H9 (cell line): ENCODE results near the gene LHFPL2. TPM values are rescaled to one million over a fixed set of nuclear protein-coding genes. Genes with fewer than 3 reads are reported as not detected.
A peak's percentile ranks its signal among the peaks of the same experiment; 100 is the strongest.

Experiments
- DNase-seq: peaks from one replicate; pipeline ENCODE4 v3.0.0-alpha.2; 2017
- H2AFZ ChIP-seq: one replicate; pipeline ENCODE4 v1.6.1; 2013; ENCODE audit warnings: mild to moderate bottlenecking, low read length, control low read depth, moderate library complexity
- H2AK5ac ChIP-seq: 2 replicates; pipeline ENCODE4 v1.6.1; 2013; ENCODE audit warnings: low read length, control low read depth, mixed read lengths; ENCODE audit not compliant: insufficient read length
- H2BK120ac ChIP-seq: one replicate; pipeline ENCODE4 v1.6.1; 2013; ENCODE audit warnings: low read depth, mild to moderate bottlenecking, low read length, control low read depth, inconsistent platforms; ENCODE audit not compliant: poor library complexity, severe bottlenecking
- H2BK12ac ChIP-seq: 2 replicates; pipeline ENCODE4 v1.6.1; 2013; ENCODE audit warnings: low read length, control low read depth, mixed read lengths, low read depth; ENCODE audit not compliant: insufficient read length
- H2BK15ac ChIP-seq: 2 replicates; pipeline ENCODE4 v1.6.1; 2013; ENCODE audit warnings: low read depth, low read length, control low read depth
- H2BK20ac ChIP-seq: one replicate; pipeline ENCODE4 v1.6.1; 2013; ENCODE audit warnings: low read depth, mild to moderate bottlenecking, low read length, control low read depth, inconsistent platforms; ENCODE audit not compliant: poor library complexity, severe bottlenecking
- H2BK5ac ChIP-seq: 2 replicates; pipeline ENCODE4 v1.6.1; 2013; ENCODE audit warnings: low read length, control low read depth, mixed read lengths; ENCODE audit not compliant: insufficient read length
- H3K14ac ChIP-seq: 2 replicates; pipeline ENCODE4 v1.6.1; 2013; ENCODE audit warnings: low read length, control low read depth; ENCODE audit not compliant: insufficient read depth
- H3K18ac ChIP-seq: 2 replicates; pipeline ENCODE4 v1.6.1; 2013; ENCODE audit warnings: low read depth, mild to moderate bottlenecking, mixed read lengths, low read length, control low read depth; ENCODE audit not compliant: insufficient read length
- H3K23ac ChIP-seq: 2 replicates; pipeline ENCODE4 v1.6.1; 2013; ENCODE audit warnings: low read length, control low read depth, mixed read lengths, low read depth; ENCODE audit not compliant: insufficient read length
- H3K23me2 ChIP-seq: 2 replicates; pipeline ENCODE4 v1.6.1; 2013; ENCODE audit warnings: low read depth, mild to moderate bottlenecking, mixed read lengths, low read length, control low read depth; ENCODE audit not compliant: insufficient read length, poor library complexity, severe bottlenecking
- H3K27ac ChIP-seq: 2 replicates; pipeline ENCODE4 v1.5.1; 2013; ENCODE audit warnings: low read length, control low read depth, mixed read lengths, low read depth; ENCODE audit not compliant: insufficient read length
- H3K27me3 ChIP-seq: 2 replicates; pipeline ENCODE4 v1.6.1; 2013; ENCODE audit warnings: low read length, control low read depth, inconsistent platforms; ENCODE audit not compliant: insufficient read depth
- H3K4ac ChIP-seq: 2 replicates; pipeline ENCODE4 v1.6.1; 2013; ENCODE audit warnings: low read depth, mild to moderate bottlenecking, control low read depth, inconsistent platforms, low read length, moderate library complexity
- H3K4me1 ChIP-seq: 2 replicates; pipeline ENCODE4 v1.6.1; 2013; ENCODE audit warnings: low read length, control low read depth, inconsistent platforms; ENCODE audit not compliant: insufficient read depth
- H3K4me2 ChIP-seq: 2 replicates; pipeline ENCODE4 v1.6.1; 2013; ENCODE audit warnings: low read length, control low read depth, mixed read lengths; ENCODE audit not compliant: insufficient read length, insufficient read depth
- H3K56ac ChIP-seq: 2 replicates; pipeline ENCODE4 v1.6.1; 2013; ENCODE audit warnings: low read depth, mild to moderate bottlenecking, mixed read lengths, low read length, control low read depth; ENCODE audit not compliant: insufficient read length
- H3K79me1 ChIP-seq: 2 replicates; pipeline ENCODE4 v1.6.1; 2013; ENCODE audit warnings: low read depth, mild to moderate bottlenecking, moderate library complexity, low read length, control low read depth, inconsistent platforms; ENCODE audit not compliant: insufficient read depth, poor library complexity, severe bottlenecking
- H3K79me2 ChIP-seq: 2 replicates; pipeline ENCODE4 v1.6.1; 2013; ENCODE audit warnings: low read length, control low read depth, inconsistent platforms; ENCODE audit not compliant: insufficient read depth
- H3K9ac ChIP-seq: 2 replicates; pipeline ENCODE4 v1.6.1; 2013; ENCODE audit warnings: low read length, control low read depth, mixed read lengths; ENCODE audit not compliant: insufficient read length; ENCODE audit errors: extremely low read depth
- H3K9me3 ChIP-seq: one replicate; pipeline ENCODE4 v1.6.1; 2013; ENCODE audit warnings: low read depth, low read length, inconsistent platforms; ENCODE audit not compliant: control insufficient read depth
- H3T11ph ChIP-seq: one replicate; pipeline ENCODE4 v1.6.1; 2013; ENCODE audit warnings: mild to moderate bottlenecking, low read length, control low read depth, inconsistent platforms
- H4K20me1 ChIP-seq: one replicate; pipeline ENCODE4 v1.6.1; 2013; ENCODE audit not compliant: control insufficient read depth, insufficient read length, insufficient read depth
- H4K5ac ChIP-seq: 2 replicates; pipeline ENCODE4 v1.6.1; 2013; ENCODE audit warnings: low read depth, mild to moderate bottlenecking, mixed read lengths, low read length, control low read depth; ENCODE audit not compliant: insufficient read length
- H4K8ac ChIP-seq: replicated peaks from 2 replicates; pipeline ENCODE4 v1.6.1; 2013; ENCODE audit warnings: low read length, control low read depth, mixed read lengths, low read depth; ENCODE audit not compliant: insufficient read length
- H4K91ac ChIP-seq: 2 replicates; pipeline ENCODE4 v1.6.1; 2013; ENCODE audit warnings: low read depth, mild to moderate bottlenecking, moderate library complexity, mixed read lengths, low read length, control low read depth; ENCODE audit not compliant: insufficient read length
- H3K27ac Mint-ChIP-seq, 3 experiments: 2 replicates in 2 of 3; 3 replicates in 1 of 3; pipeline ENCODE4 v1.8.0; 2020 to 2021; ENCODE audit warnings: mixed read lengths in 3 of 3, mild to moderate bottlenecking in 1 of 3, moderate library complexity in 1 of 3
- H3K27me3 Mint-ChIP-seq: 2 replicates; pipeline ENCODE4 v1.8.0; 2021; ENCODE audit warnings: low read depth, mild to moderate bottlenecking, moderate library complexity, mixed read lengths
- H3K36me3 Mint-ChIP-seq, 3 experiments: 2 replicates in 2 of 3; 3 replicates in 1 of 3; pipeline ENCODE4 v1.8.0; 2020 to 2021; ENCODE audit warnings: low read depth in 3 of 3, mixed read lengths in 3 of 3; ENCODE audit not compliant: insufficient read depth in 1 of 3
- H3K4me1 Mint-ChIP-seq, 2 experiments: 2 replicates each; pipeline ENCODE4 v1.8.0; 2020; ENCODE audit warnings: mixed read lengths in 2 of 2
- H3K4me3 Mint-ChIP-seq, 2 experiments: 2 replicates in 1 of 2; 3 replicates in 1 of 2; pipeline ENCODE4 v1.8.0; 2020 to 2021; ENCODE audit warnings: mild to moderate bottlenecking in 2 of 2, mixed read lengths in 2 of 2, moderate library complexity in 1 of 2
- H3K9me3 Mint-ChIP-seq, 2 experiments: 2 replicates in 1 of 2; 3 replicates in 1 of 2; pipeline ENCODE4 v1.8.0; 2020; ENCODE audit warnings: mild to moderate bottlenecking in 2 of 2, mixed read lengths in 2 of 2, moderate library complexity in 1 of 2
- CTCF ChIP-seq: fragments of 200-600 bp; sonication (generic); conservative IDR thresholded peaks from 3 replicates; pipeline ENCODE4 v1.8.0; 2021; ENCODE audit warnings: antibody characterized with exemption, mild to moderate bottlenecking
- WGBS: extraction: QIAGEN DNeasy Blood & Tissue Kit; methylation state at CpG from one replicate; pipeline ENCODE4 v1.1.7; 2013; ENCODE audit warnings: missing lambda C conversion rate, low lambda C conversion rate, mixed read lengths; ENCODE audit not compliant: insufficient read length; ENCODE audit errors: extremely low coverage; 5-methylcytosine and 5-hydroxymethylcytosine counted together
- total RNA-seq: library from RNA; stranded (reverse); gene quantifications from 2 replicates; pipeline ENCODE4 v1.2.1, GENCODE V29; 2021

Gene LHFPL2
- total RNA-seq, 1 experiment from 2014 or later: 26.3 TPM

DNA sequence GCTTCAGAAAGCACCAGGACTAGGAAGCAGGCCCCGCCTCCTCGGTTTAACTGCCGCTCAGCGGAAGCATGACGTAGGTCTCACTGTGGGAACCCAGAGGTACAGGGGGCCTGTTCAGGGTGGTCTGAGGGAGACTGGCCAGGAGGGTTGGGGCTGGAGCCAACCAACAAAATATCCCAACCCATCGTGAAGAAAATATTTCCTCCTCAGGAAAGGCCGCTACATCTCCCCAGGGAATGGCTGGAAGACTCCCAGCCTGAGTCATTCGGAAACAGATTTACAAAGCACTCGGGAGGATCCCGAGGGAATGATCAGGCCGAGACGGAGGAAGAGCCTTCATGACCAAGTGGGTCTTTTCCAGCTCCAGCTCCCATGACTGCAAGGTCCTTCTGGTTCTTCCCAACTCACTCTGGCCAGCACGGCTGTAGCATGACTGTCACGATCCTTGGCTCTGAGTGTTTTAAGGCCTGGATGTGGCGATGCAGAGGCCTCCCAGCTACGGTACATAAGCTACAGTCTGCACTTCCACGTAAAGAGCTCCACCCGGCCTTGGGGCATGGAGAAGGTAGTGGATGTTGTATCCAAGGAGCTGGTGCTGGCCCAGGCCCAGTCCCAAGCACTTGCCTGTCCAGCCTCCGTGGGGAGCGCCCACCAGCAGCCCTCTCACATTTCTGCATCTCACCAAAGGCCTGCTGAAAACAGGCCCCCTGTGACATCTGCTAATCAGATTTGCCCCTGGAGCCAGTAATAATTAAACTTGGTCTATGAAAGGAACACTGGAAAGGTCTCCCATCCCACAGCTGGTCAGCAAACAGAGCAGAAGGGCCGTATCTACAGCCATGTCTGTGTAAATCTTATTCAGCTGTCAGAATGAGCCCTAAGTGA lies 100.6 kb downstream of the LHFPL2 start:
- Histone ChIP-seq H3K4me2 (no peak overlapping the region), H2BK20ac (no peak overlapping the region), H2BK120ac (no peak overlapping the region), H4K8ac (no peak overlapping the region), H2AFZ (no peak overlapping the region), H3K56ac (no peak overlapping the region), H3K23ac (no peak overlapping the region), H4K91ac (no peak overlapping the region), H3K79me1 (no peaks in the 10 kb centered on the region), H4K5ac (no peak overlapping the region), H3K27me3 (no peaks in the 10 kb centered on the region), H3T11ph (no peak overlapping the region), H3K23me2 (no peaks in the 10 kb centered on the region), H3K4me1 (peaks cover 6% of the 10 kb centered on the region), H3K9me3 (no peaks in the 10 kb centered on the region), H2BK5ac (no peak overlapping the region), H3K14ac (no peak overlapping the region), H3K9ac (no peak overlapping the region), H4K20me1 (no peaks in the 10 kb centered on the region), H2BK12ac (no peak overlapping the region), H3K4ac (no peak overlapping the region), H2AK5ac (no peak overlapping the region), H3K27ac (no peak overlapping the region), H2BK15ac (no peak overlapping the region), H3K18ac (no peak overlapping the region), H3K79me2 (no peaks in the 10 kb centered on the region; the same call in 1 of the 2 replicates)
- Mint-ChIP-seq H3K4me1 (peaks cover 40 to 46% of the 10 kb centered on the region in 2 experiments), H3K27ac (peak overlapping the region; percentile 37 to 83 (median 55); a peak in 4 of 7 replicates), H3K4me3 (no peak overlapping the region), H3K27me3 (no peaks in the 10 kb centered on the region), H3K9me3 (peaks cover 5 to 8% of the 10 kb centered on the region in 2 experiments; a peak in 4 of 5 replicates), H3K36me3 (peaks cover 20 to 38% (median 34%) of the 10 kb centered on the region in 3 experiments)
- TF ChIP-seq CTCF: no peak
- DNase-seq: no peak
- WGBS: no CpG with 5 or more reads among the region's 21 CpGs
